Omental fat pad (tissue), 4 donors: ENCODE results near the gene PDXDC1. TPM values are rescaled to one million over a fixed set of nuclear protein-coding genes. Genes with fewer than 3 reads are reported as not detected.
A peak's percentile ranks its signal among the peaks of the same experiment; 100 is the strongest.
"Not testable (repeated sequence)": the region's sequence is repeated elsewhere in the genome, so short reads cannot be mapped to it uniquely, and the experiment has no call there.

Experiments used
- ATAC-seq: fragments of 150-250 bp; one replicate; pipeline ENCODE4 v1.9.1; 2016; ENCODE audit warnings: mild to moderate bottlenecking, moderate library complexity; ENCODE audit not compliant: low FRiP score
- DNase-seq: peaks from one replicate; pipeline ENCODE4 v3.0.0-alpha.2; 2019; ENCODE audit warnings: low spot score
- CTCF ChIP-seq, 3 donors: fragments of 450-650 bp; IDR thresholded peaks; one replicate each; pipeline ENCODE4 v1.5.1; 2016 to 2017; ENCODE audit warnings: antibody characterized with exemption in 3 of 3, mild to moderate bottlenecking in 3 of 3, moderate library complexity in 2 of 3
- total RNA-seq, 4 donors: library from RNA; depleted of rRNA; stranded (reverse); fragments of >200 nt; gene quantifications; one replicate each; pipeline ENCODE4 v1.1.0, GENCODE V29; 2016

The PDXDC1 gene
- total RNA-seq: 10 to 100 TPM; 55.8 to 80.8 (median 66.6) TPM

- DNase-seq (peak; percentile 42), ATAC-seq (peak; percentile 95)
Observed at GRCh38 chr16:14974656-14975417, at the start of gene PDXDC1. Gene PDXDC1 (plus strand): TSS chr16:14975026. CDS start chr16:14975200, 174 bp downstream.

GRCh38 chr16:14928064-14928714 is 46.6 kb upstream of the PDXDC1 start:
- DNase-seq (peak; percentile 23), ATAC-seq (peak; percentile 84)

GRCh38 chr16:14929176-14929575 is 45.6 kb upstream of the PDXDC1 start:
- not testable (repeated sequence) for DNase-seq, ATAC-seq

- DNase-seq, ATAC-seq: not testable (repeated sequence)
Observed at GRCh38 chr16:14930246-14930645, 44.6 kb upstream of the PDXDC1 start.

GRCh38 chr16:14930971-14931370 is 43.9 kb upstream of the PDXDC1 start:
- DNase-seq, ATAC-seq: not testable (repeated sequence)

GRCh38 chr16:14932581-14933375 is 42.0 kb upstream of the PDXDC1 start:
- ATAC-seq, DNase-seq: not testable (repeated sequence)

- DNase-seq, ATAC-seq: not testable (repeated sequence)
Observed at GRCh38 chr16:14937143-14937542, 37.7 kb upstream of the PDXDC1 start, which contains the start of gene NPIPA1. Gene NPIPA1 (plus strand): TSS chr16:14937443. CDS start chr16:14937443, 0 bp downstream.

- ATAC-seq, DNase-seq: not testable (repeated sequence)
Observed at GRCh38 chr16:14937994-14938393, 36.8 kb upstream of the PDXDC1 start.

- not testable (repeated sequence) for DNase-seq, ATAC-seq
Observed at GRCh38 chr16:14942686-14943085, 32.1 kb upstream of the PDXDC1 start.

- ATAC-seq: no peak
- TF ChIP-seq CTCF (IDR thresholded peaks at IDR 0.05): no peak
- DNase-seq: no peak
Observed at GRCh38 chr16:14955546-14956231, 19.1 kb upstream of the PDXDC1 start.

- DNase-seq (no peak), ATAC-seq (no peak)
- no peak for TF ChIP-seq CTCF (IDR thresholded peaks at IDR 0.05)
Observed at GRCh38 chr16:14957576-14958322, 17.1 kb upstream of the PDXDC1 start.
